ENCODE data around the gene SH3D21. TPM values are rescaled to one million over a fixed set of nuclear protein-coding genes. Genes with fewer than 3 reads are reported as not detected.

The SH3D21 gene
- total RNA-seq, 4 donors from 2014 or later, result 0.10 to 1.4 (median 0.46) TPM

- Histone ChIP-seq H3K27me3 (no peaks in the 10 kb centered on the region), H3K4me1 (peaks cover 20 to 29% of the 10 kb centered on the region in 2 donors), H3K36me3 (peaks cover 0 to 22% of the 10 kb centered on the region in 2 donors), H3K27ac (peak overlapping the region in 3 of 4 donors; percentile 22 to 62 (median 44)), H3K9me3 (no peaks in the 10 kb centered on the region), H3K4me3 (no peak overlapping the region)
- in situ Hi-C loops (cut with MboI; ENCODE audit: low sequenced_read_pairs in 4 of 4) (no loop called here), intact Hi-C loops (cut with DNase I; ENCODE audit: low total_unique reads) (no loop called here)
- TF ChIP-seq POLR2A (IDR thresholded peaks at IDR 0.05), result no peak
- TF ChIP-seq CTCF (IDR thresholded peaks at IDR 0.05 in 4 of 5, conservative IDR thresholded peaks at IDR 0.05 in 1 of 5), result no peak
- ATAC-seq (peak in 1 of 2 donors; percentile 40), DNase-seq (peak; percentile 45 to 71)
These were observed 59.2 kb downstream of the SH3D21 start for GRCh38 chr1:36365381-36365780.

- Histone ChIP-seq H3K9me3 (no peaks in the 10 kb centered on the region), H3K4me1 (peaks cover 20 to 37% of the 10 kb centered on the region in 2 donors), H3K27me3 (no peaks in the 10 kb centered on the region), H3K4me3 (no peak overlapping the region), H3K36me3 (peaks cover 0 to 19% of the 10 kb centered on the region in 2 donors), H3K27ac (peak overlapping the region; percentile 21 to 62 (median 33))
- in situ Hi-C loops (cut with MboI; ENCODE audit: low sequenced_read_pairs in 4 of 4), result no loop called here
- no peak for TF ChIP-seq POLR2A (IDR thresholded peaks at IDR 0.05)
- TF ChIP-seq CTCF (IDR thresholded peaks at IDR 0.05 in 4 of 5, conservative IDR thresholded peaks at IDR 0.05 in 1 of 5), result no peak
- ATAC-seq, result no peak
- intact Hi-C loops (cut with DNase I; ENCODE audit: low total_unique reads), result no loop called here
- no peak for DNase-seq
These were observed 60.0 kb downstream of the SH3D21 start for GRCh38 chr1:36366091-36366661.

GRCh38 chr1:36367066-36367465 is 60.9 kb downstream of the SH3D21 start:
- H3K4me3 ChIP-seq, result no peak overlapping the region
- intact Hi-C loops (cut with DNase I; ENCODE audit: low total_unique reads) (no loop called here), in situ Hi-C loops (cut with MboI; ENCODE audit: low sequenced_read_pairs in 4 of 4) (no loop called here)
- peak overlapping the region in 1 of 4 donors; percentile 29 for H3K27ac ChIP-seq
- H3K36me3 ChIP-seq, result peaks cover 0 to 11% of the 10 kb centered on the region in 2 donors
- no peaks in the 10 kb centered on the region for H3K9me3 ChIP-seq
- DNase-seq, result no peak
- no peaks in the 10 kb centered on the region for H3K27me3 ChIP-seq
- no peak for ATAC-seq
- peaks cover 27 to 46% of the 10 kb centered on the region in 2 donors for H3K4me1 ChIP-seq
- TF ChIP-seq POLR2A (IDR thresholded peaks at IDR 0.05) (no peak), CTCF (IDR thresholded peaks at IDR 0.05 in 4 of 5, conservative IDR thresholded peaks at IDR 0.05 in 1 of 5) (no peak)

GRCh38 chr1:36367798-36368197 is 61.6 kb downstream of the SH3D21 start:
- in situ Hi-C loops (cut with MboI; ENCODE audit: low sequenced_read_pairs in 4 of 4) (no loop called here), intact Hi-C loops (cut with DNase I; ENCODE audit: low total_unique reads) (loop anchor here (2.0 kb wide), 1 partner anchor 53 kb away; no protein-coding TSS in a partner anchor)
- Histone ChIP-seq H3K4me3 (no peak overlapping the region), H3K4me1 (peaks cover 32 to 53% of the 10 kb centered on the region in 2 donors), H3K27me3 (no peaks in the 10 kb centered on the region), H3K9me3 (no peaks in the 10 kb centered on the region), H3K36me3 (peaks cover 0 to 3% of the 10 kb centered on the region in 2 donors), H3K27ac (no peak overlapping the region)
- no peak for TF ChIP-seq CTCF (IDR thresholded peaks at IDR 0.05 in 4 of 5, conservative IDR thresholded peaks at IDR 0.05 in 1 of 5)
- no peak for TF ChIP-seq POLR2A (IDR thresholded peaks at IDR 0.05)
- ATAC-seq, result no peak
- DNase-seq, result no peak
